NT2/D1 (cell line): Measurements from ENCODE around the gene SLX4IP.

Experiments used
- DNase-seq: peaks from one replicate; pipeline ENCODE4 v3.0.0-alpha.2; 2011; ENCODE audit warnings: low read depth, low spot score
- H3K27me3 ChIP-seq: 2 replicates; pipeline ENCODE4 v1.6.0; 2011; ENCODE audit warnings: mild to moderate bottlenecking; ENCODE audit not compliant: insufficient read length, insufficient read depth
- H3K36me3 ChIP-seq: 2 replicates; pipeline ENCODE4 v1.6.1; 2011; ENCODE audit warnings: mild to moderate bottlenecking, low read length, mixed read lengths; ENCODE audit not compliant: insufficient read depth, insufficient read length
- H3K4me1 ChIP-seq: 2 replicates; pipeline ENCODE4 v1.5.1; 2011; ENCODE audit not compliant: insufficient read depth, insufficient read length
- H3K4me3 ChIP-seq: 2 replicates; pipeline ENCODE4 v1.5.1; 2011; ENCODE audit warnings: low read depth; ENCODE audit not compliant: insufficient read length
- H3K9ac ChIP-seq: 2 replicates; pipeline ENCODE4 v1.6.0; 2011; ENCODE audit warnings: low read depth; ENCODE audit not compliant: insufficient read length
- H3K9me3 ChIP-seq: 2 replicates; pipeline ENCODE4 v1.5.1; 2011; ENCODE audit warnings: mild to moderate bottlenecking, low read length; ENCODE audit not compliant: insufficient read depth
- SUZ12 ChIP-seq: IDR thresholded peaks from 2 replicates; pipeline ENCODE4 v1.6.1; 2011; ENCODE audit not compliant: insufficient read length, insufficient read depth; ENCODE audit errors: extremely low read depth
- YY1 ChIP-seq: IDR thresholded peaks from 2 replicates; pipeline ENCODE4 v1.6.1; 2011; ENCODE audit not compliant: insufficient read length, insufficient read depth
- ZNF274 ChIP-seq: IDR thresholded peaks from 2 replicates; pipeline ENCODE4 v1.6.1; 2011; ENCODE audit warnings: mild to moderate bottlenecking, low read depth, low read length

Gene SLX4IP

DNA sequence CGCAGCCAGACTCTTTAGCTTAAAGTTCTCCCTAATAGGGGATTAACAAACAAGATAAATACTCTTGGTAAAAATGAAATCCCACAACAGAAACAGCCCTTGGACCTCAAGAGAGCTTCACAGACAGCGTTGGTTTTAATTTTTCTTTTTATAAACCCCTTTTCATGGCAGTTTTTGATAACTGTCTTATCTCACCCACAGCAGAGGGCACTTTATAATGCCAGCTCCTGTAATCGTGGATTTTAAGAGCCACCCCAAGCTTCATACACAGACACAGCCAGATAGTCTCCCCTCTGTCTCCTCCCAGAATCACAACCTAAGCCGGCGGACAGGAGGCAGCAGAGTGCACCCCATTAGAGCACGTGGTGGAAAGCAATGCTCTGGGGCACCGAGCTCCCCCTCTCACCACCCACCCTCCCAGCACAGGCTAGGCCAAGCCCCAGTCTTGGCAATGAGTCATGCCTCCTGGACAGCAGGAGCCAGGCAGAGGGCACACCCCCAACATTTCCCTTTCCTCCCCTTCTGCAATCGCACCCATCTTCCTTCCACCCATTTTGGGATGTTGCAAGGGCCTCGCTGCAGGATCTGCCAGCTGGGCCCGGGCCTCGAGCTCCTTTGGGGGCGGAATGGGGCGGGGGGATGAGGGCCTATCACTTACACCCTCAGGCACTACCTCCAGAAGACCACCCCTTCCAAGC is 236.3 kb downstream of the SLX4IP start:
- H3K9me3 ChIP-seq: no peaks in the 10 kb centered on the region
- H3K36me3 ChIP-seq: peaks cover 51% of the 10 kb centered on the region
- no peak for DNase-seq
- TF ChIP-seq ZNF274: no peak
- no peak for TF ChIP-seq SUZ12
- no peak for TF ChIP-seq YY1
- no peaks in the 10 kb centered on the region for H3K27me3 ChIP-seq
- H3K9ac ChIP-seq: peak overlapping the region; percentile 93
- H3K4me1 ChIP-seq: peaks cover 4% of the 10 kb centered on the region
- H3K4me3 ChIP-seq: peak overlapping the region; percentile 86

- no peak for DNase-seq
- peaks cover 4% of the 10 kb centered on the region for H3K4me1 ChIP-seq
- H3K36me3 ChIP-seq: peaks cover 49% of the 10 kb centered on the region
- H3K27me3 ChIP-seq: no peaks in the 10 kb centered on the region
- peak overlapping the region; percentile 86 for H3K4me3 ChIP-seq
- no peaks in the 10 kb centered on the region for H3K9me3 ChIP-seq
- TF ChIP-seq ZNF274 (no peak), YY1 (no peak), SUZ12 (no peak)
- H3K9ac ChIP-seq: peak overlapping the region; percentile 93
These were observed 237.0 kb downstream of the SLX4IP start for GRCh38 chr20:10671919-10672623.

- no peak for DNase-seq
- Histone ChIP-seq H3K4me1 (peaks cover 4% of the 10 kb centered on the region), H3K9ac (peak overlapping the region; percentile 93), H3K4me3 (peak overlapping the region; percentile 86), H3K36me3 (peaks cover 43% of the 10 kb centered on the region), H3K27me3 (no peaks in the 10 kb centered on the region), H3K9me3 (no peaks in the 10 kb centered on the region)
- no peak for TF ChIP-seq ZNF274
These were observed 237.6 kb downstream of the SLX4IP start for GRCh38 chr20:10672624-10673127.

- peaks cover 37% of the 10 kb centered on the region for H3K36me3 ChIP-seq
- DNase-seq: peak; percentile 76
- H3K4me3 ChIP-seq: peak overlapping the region; percentile 86
- TF ChIP-seq YY1 (no peak), ZNF274 (no peak), SUZ12 (no peak)
- H3K9me3 ChIP-seq: no peaks in the 10 kb centered on the region
- no peaks in the 10 kb centered on the region for H3K27me3 ChIP-seq
- H3K9ac ChIP-seq: peak overlapping the region; percentile 93
- H3K4me1 ChIP-seq: peaks cover 4% of the 10 kb centered on the region
These were observed 238.2 kb downstream of the SLX4IP start for GRCh38 chr20:10673176-10673841.

DNA sequence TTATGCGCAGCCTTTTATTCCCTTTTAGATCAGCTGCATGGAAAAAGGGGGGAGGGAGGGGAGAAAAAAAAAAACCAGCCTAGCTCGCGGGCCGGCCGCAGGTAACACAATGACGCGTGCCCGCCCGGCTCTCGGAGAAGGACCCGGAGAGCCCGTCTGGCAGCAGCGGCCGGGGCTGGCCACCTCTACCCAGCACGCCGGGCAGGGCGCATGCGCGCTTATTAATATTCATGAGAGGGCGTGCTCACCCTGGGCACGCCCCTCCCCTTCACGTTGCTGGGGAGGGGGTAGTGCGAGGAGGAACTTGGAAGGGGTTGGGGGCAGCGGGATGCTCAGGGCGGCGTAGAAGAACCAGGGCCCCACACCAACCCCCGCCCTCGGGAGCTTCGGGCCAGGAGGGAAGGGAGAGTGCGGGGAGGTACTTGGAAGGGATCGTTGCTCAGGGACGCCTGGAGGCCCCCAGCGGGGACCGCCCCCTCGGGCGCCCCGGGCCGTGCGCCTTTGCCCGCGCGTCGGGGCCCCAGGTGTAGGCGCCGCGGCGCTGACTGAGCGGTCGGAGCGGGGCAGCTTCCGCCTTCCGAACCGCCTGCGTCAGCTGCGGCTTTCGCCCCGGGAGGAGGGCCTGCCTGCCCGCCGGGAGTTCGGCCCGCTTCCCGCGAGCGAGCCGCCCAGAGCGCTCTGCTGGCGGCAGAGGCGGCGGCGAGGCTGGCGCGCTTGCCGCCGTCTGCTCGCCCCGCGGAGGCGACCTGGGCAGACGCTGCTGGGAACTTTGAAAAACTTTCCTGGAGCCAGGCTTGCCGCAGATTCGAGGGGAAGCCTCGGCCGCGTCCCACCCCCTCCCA is 239.0 kb downstream of the SLX4IP start, which contains the start of gene JAG1:
Gene JAG1, minus strand, starts transcription at position 158 of the 842 bp plus-strand sequence. CDS start 469 bp downstream, outside the sequence.
- Histone ChIP-seq H3K36me3 (peaks cover 30% of the 10 kb centered on the region), H3K9ac (peak within 1 kb of the TSS; percentile 93), H3K27me3 (no peaks in the 10 kb centered on the region), H3K4me3 (peak within 1 kb of the TSS; percentile 86), H3K4me1 (peaks cover 2% of the 10 kb centered on the region), H3K9me3 (no peaks in the 10 kb centered on the region)
- DNase-seq: peak; percentile 94
- TF ChIP-seq YY1 (no peak), ZNF274 (no peak), SUZ12 (no peak)

- no peak for DNase-seq
- Histone ChIP-seq H3K9me3 (no peaks in the 10 kb centered on the region), H3K9ac (peak overlapping the region; percentile 90), H3K4me1 (no peaks in the 10 kb centered on the region), H3K4me3 (peak overlapping the region; percentile 86), H3K27me3 (no peaks in the 10 kb centered on the region), H3K36me3 (peaks cover 23% of the 10 kb centered on the region)
- no peak for TF ChIP-seq SUZ12
- TF ChIP-seq YY1: no peak
- no peak for TF ChIP-seq ZNF274
These were observed 239.8 kb downstream of the SLX4IP start for GRCh38 chr20:10674684-10675449.
